H7 (cell line): ENCODE results near the gene ASIC2. TPM values are rescaled to one million over a fixed set of nuclear protein-coding genes. Genes with fewer than 3 reads are reported as not detected.

Experiments used
- DNase-seq: peaks from one replicate; pipeline ENCODE4 v3.0.0; 2012
- H3K27me3 ChIP-seq: 2 replicates; pipeline ENCODE4 v1.6.0; 2011; ENCODE audit warnings: mild to moderate bottlenecking, low read length; ENCODE audit not compliant: control insufficient read depth, insufficient read depth
- H3K36me3 ChIP-seq: replicated peaks from 2 replicates; pipeline ENCODE4 v1.5.1; 2011; ENCODE audit warnings: low read length; ENCODE audit not compliant: control insufficient read depth, insufficient read depth
- H3K4me3 ChIP-seq: 2 replicates; pipeline ENCODE4 v1.5.1; 2011; ENCODE audit warnings: low read depth, mild to moderate bottlenecking, control low read depth, low read length, moderate library complexity; ENCODE audit not compliant: insufficient read depth
- total RNA-seq: library from RNA; depleted of rRNA; stranded (reverse); fragments of >200 nt; shearing (Covaris generic); gene quantifications from 2 replicates; pipeline ENCODE4 v1.2.3, GENCODE V29; 2014

ASIC2 gene
- total RNA-seq, 1 experiment from 2014 or later = 5.5 TPM

- H3K4me3 ChIP-seq = no peak overlapping the region
These were observed 195.7 kb downstream of the ASIC2 start for GRCh38 chr17:33097411-33097810.

GRCh38 chr17:33096161-33096560 is 196.9 kb downstream of the ASIC2 start:
- DNase-seq = no peak
- no peaks in the 10 kb centered on the region; the same call in 1 of the 2 replicates for H3K27me3 ChIP-seq
- H3K4me3 ChIP-seq = no peak overlapping the region
- no peaks in the 10 kb centered on the region for H3K36me3 ChIP-seq

More at GRCh38 chr17:33097411-33097810, 195.7 kb downstream of the ASIC2 start:
- H3K27me3 ChIP-seq = no peaks in the 10 kb centered on the region; the same call in 1 of the 2 replicates
- DNase-seq = no peak
- no peaks in the 10 kb centered on the region for H3K36me3 ChIP-seq

DNA sequence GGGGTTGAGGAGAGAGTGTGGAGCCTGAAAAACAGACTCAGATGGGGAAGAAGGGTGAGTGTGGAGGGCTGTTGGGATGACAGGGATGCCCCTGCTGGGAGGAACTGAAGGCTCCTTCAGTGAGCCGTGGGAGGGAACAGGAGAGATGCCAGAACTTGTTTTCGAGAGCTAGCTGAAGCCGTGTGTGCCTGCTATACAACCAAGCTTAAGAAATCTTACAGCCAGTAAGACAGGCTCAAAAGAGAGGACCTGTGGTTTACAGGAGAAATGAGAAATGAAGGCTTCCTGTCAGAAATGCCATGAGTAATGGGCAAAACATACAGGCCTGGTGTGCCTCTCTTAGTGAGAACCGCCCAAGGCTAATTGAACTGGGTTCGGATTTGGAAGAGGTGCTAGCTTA is 201.8 kb downstream of the ASIC2 start:
- H3K27me3 ChIP-seq = no peaks in the 10 kb centered on the region; the same call in 1 of the 2 replicates
- no peak overlapping the region for H3K4me3 ChIP-seq
- H3K36me3 ChIP-seq = no peaks in the 10 kb centered on the region
- no peak for DNase-seq

DNA sequence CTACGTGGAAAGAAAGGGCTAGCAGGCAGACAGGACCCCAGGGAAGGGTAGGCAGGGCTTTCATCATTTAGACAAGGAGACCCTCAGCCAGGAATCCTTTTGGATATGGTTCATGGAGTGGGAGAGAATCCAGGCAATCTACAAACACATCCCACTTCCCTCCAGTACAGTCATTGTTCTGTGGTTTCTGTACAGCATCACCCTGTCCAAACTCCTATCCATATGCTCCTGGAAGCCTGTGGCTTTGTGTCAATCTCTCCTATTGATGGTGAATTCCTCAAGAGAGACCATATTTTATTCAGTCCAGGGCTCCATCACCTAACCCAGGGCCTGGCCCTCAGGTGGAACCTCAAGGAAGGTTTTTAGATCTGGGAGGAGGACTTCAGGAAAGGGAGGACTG is 202.3 kb downstream of the ASIC2 start:
- Histone ChIP-seq H3K36me3 (no peaks in the 10 kb centered on the region), H3K27me3 (no peaks in the 10 kb centered on the region; the same call in 1 of the 2 replicates), H3K4me3 (no peak overlapping the region)
- DNase-seq = no peak

DNA sequence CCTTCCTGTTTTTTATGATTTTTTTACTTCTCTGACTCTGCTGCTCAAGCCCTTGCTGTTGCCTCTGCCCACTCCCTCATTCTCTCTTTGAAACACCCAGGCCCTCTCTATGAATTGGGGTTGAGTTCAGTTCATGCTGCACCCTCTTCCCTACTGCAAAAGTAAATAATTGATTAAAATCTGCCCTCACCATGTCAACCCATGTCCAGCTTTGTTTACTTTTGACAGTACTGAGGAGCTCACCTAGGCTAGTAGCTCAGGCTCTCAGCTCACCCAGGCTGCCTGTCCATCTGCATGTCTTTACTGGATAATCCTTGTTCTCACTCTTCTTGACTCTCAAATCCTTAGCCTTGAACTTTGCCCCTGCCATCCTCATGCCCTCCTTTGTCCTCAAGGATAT is 206.2 kb downstream of the ASIC2 start:
- DNase-seq = no peak
- H3K4me3 ChIP-seq = no peak overlapping the region
- no peaks in the 10 kb centered on the region for H3K36me3 ChIP-seq

GRCh38 chr17:33086041-33086440 is 207.1 kb downstream of the ASIC2 start:
- DNase-seq = no peak

More for the DNA sequence above, 206.2 kb downstream of the ASIC2 start:
- no peaks in the 10 kb centered on the region; the same call in 1 of the 2 replicates for H3K27me3 ChIP-seq

GRCh38 chr17:33085256-33085655 is 207.8 kb downstream of the ASIC2 start:
- DNase-seq = no peak
- Histone ChIP-seq H3K4me3 (no peak overlapping the region), H3K27me3 (no peaks in the 10 kb centered on the region; the same call in 1 of the 2 replicates), H3K36me3 (no peaks in the 10 kb centered on the region)

More at GRCh38 chr17:33086041-33086440, 207.1 kb downstream of the ASIC2 start:
- Histone ChIP-seq H3K27me3 (no peaks in the 10 kb centered on the region; the same call in 1 of the 2 replicates), H3K4me3 (no peak overlapping the region), H3K36me3 (no peaks in the 10 kb centered on the region)

DNA sequence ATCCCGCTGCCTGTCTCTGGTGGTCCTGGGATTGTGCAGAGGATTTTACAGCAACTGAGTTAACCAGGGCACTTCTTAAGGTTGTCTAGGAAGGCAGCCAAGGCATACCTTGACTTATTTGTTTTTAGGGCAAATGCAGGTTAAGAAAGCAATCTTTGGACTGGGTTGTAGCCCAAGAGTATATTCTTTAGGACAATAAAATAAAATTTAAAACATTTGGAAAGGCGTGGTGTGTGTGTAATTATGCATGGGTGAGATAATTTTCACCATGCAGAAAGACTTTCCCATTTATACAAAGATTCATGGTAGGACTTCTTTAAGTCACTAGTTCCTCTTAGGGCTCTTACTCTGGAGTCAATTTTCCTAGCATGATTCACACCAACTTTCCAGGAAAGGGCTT is 208.3 kb downstream of the ASIC2 start:
- DNase-seq = no peak
- Histone ChIP-seq H3K4me3 (no peak overlapping the region), H3K36me3 (no peaks in the 10 kb centered on the region), H3K27me3 (no peaks in the 10 kb centered on the region; the same call in 1 of the 2 replicates)

DNA sequence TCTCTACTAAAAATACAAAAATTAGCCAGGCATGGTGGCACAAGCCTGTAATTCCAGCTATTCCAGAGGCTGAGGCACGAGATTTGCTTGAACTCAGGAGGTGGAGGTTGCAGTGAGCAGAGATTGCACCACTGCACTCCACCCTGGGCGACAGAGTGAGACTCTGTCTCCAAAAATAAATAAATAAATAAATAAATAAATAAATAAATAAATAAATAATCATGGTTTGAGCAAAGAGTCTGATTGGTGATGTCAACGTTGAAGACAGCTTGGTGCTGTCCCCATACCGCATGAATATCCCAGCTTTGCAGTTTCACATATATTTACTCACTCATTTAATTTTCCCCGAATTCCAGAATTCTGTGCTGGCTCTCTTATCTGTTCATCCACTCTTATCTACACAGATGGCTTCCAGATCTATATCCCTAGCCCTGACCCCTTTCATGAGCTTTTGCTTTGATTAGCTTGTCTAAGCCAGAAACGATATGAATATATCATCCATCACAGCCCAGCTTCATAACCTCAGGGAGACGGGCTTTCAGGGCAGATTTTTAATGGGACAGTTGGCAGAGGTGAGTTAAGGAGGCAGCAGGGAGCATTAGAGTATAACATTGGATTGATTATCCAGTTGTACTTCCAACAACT is 210.4 kb downstream of the ASIC2 start:
- Histone ChIP-seq H3K4me3 (no peak overlapping the region), H3K27me3 (no peaks in the 10 kb centered on the region; the same call in 1 of the 2 replicates), H3K36me3 (no peaks in the 10 kb centered on the region)
- no peak for DNase-seq

GRCh38 chr17:33080091-33080490 is 213.0 kb downstream of the ASIC2 start:
- no peak for DNase-seq
- H3K27me3 ChIP-seq = no peaks in the 10 kb centered on the region; the same call in 1 of the 2 replicates
- H3K36me3 ChIP-seq = no peaks in the 10 kb centered on the region
- no peak overlapping the region for H3K4me3 ChIP-seq

DNA sequence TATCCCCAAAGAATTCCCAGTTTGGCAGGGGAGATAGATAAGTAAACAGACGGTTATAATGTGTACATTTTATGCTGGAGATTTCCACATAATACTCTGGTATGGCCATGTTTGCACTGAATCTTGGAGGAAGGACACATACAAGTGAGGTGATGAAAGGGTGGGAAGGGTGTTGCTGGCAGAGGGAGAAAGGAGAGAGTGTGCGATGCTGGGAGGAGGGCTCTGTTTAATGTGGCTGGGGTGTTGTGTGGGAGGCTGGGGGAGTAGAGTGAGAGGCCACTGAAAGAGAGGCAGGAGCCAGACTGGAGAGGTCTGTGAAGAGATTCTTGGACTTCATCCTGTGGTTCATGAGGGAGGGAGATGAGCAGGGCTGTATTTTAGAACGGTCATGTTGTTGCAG is 213.9 kb downstream of the ASIC2 start:
- no peak for DNase-seq
- H3K4me3 ChIP-seq = no peak overlapping the region
- no peaks in the 10 kb centered on the region for H3K36me3 ChIP-seq
- H3K27me3 ChIP-seq = no peaks in the 10 kb centered on the region; the same call in 1 of the 2 replicates

- DNase-seq = no peak
These were observed 216.1 kb downstream of the ASIC2 start for GRCh38 chr17:33076979-33077378.

DNA sequence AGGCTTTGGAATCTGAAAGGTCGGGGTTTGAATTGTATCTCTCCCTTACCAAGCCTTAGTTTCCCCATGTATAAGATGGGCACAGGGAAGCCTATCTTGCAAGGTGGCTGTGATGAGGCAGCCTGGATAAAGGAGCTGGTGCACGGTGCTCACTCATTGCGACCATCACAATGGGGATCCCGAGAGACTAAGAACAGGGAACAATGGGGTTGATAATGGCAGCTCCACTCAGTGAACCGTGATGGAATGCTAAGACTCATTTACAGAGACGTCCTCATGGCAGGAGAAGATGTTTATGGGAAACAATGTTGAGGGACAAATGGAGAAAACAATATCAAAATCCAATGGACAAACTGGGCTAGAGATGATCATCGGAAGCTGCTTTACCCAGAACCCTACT is 219.7 kb downstream of the ASIC2 start:
- no peak for DNase-seq
- H3K27me3 ChIP-seq = no peaks in the 10 kb centered on the region; the same call in 1 of the 2 replicates
- no peaks in the 10 kb centered on the region for H3K36me3 ChIP-seq
- H3K4me3 ChIP-seq = no peak overlapping the region

More at GRCh38 chr17:33076979-33077378, 216.1 kb downstream of the ASIC2 start:
- no peaks in the 10 kb centered on the region; the same call in 1 of the 2 replicates for H3K27me3 ChIP-seq
- H3K4me3 ChIP-seq = no peak overlapping the region
- H3K36me3 ChIP-seq = no peaks in the 10 kb centered on the region

- Histone ChIP-seq H3K4me3 (no peak overlapping the region), H3K27me3 (no peaks in the 10 kb centered on the region), H3K36me3 (no peaks in the 10 kb centered on the region)
- DNase-seq = no peak
These were observed 220.5 kb downstream of the ASIC2 start for GRCh38 chr17:33072421-33073161.

DNA sequence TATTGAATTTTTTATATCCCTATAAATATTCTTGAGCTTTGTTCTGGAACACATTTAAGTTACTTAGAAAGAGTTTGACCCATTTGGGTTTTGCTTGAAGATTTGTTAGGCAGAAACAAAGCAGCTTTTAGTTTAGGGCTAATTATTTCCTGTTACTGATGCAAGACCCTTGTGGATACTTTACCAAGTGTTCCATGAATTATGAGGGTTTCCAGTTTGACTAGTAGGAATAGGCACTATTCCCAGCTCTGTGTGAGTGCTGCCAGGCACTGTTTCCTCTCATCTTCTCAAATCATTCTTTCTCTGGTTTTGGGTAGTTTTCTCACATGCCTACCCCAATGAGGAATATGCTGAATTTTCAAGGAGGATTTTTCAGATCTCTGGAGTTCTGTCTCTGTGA is 221.4 kb downstream of the ASIC2 start:
- no peaks in the 10 kb centered on the region for H3K36me3 ChIP-seq
- no peaks in the 10 kb centered on the region for H3K27me3 ChIP-seq
- DNase-seq = no peak
- no peak overlapping the region for H3K4me3 ChIP-seq
